ENCODE results near the gene ZZZ3. TPM values are rescaled to one million over a fixed set of nuclear protein-coding genes. Genes with fewer than 3 reads are reported as not detected.

Gene ZZZ3
- total RNA-seq, 4 donors from 2014 or later, result 26.8 to 45.8 (median 37.3) TPM

- H3K4me1 ChIP-seq, result no peaks in the 10 kb centered on the region
- ATAC-seq (no peak), DNase-seq (no peak)
- no peaks in the 10 kb centered on the region for H3K27me3 ChIP-seq
- intact Hi-C loops (cut with DNase I; ENCODE audit: low total_unique reads), result no loop called here
- H3K4me3 ChIP-seq, result no peak overlapping the region
- TF ChIP-seq POLR2A (IDR thresholded peaks at IDR 0.05) (no peak), CTCF (IDR thresholded peaks at IDR 0.05 in 4 of 5, conservative IDR thresholded peaks at IDR 0.05 in 1 of 5) (no peak)
- in situ Hi-C loops (cut with MboI; ENCODE audit: low sequenced_read_pairs in 4 of 4), result no loop called here
- no peak overlapping the region for H3K27ac ChIP-seq
- no peaks in the 10 kb centered on the region for H3K9me3 ChIP-seq
- peaks cover 0 to 57% of the 10 kb centered on the region in 2 donors for H3K36me3 ChIP-seq
Observed at GRCh38 chr1:77697441-77697840, 15.0 kb upstream of the ZZZ3 start.

GRCh38 chr1:77688939-77689338, 6.5 kb upstream of the ZZZ3 start:
- no peak for DNase-seq
- H3K4me1 ChIP-seq, result peaks cover 5 to 11% of the 10 kb centered on the region in 2 donors
- H3K36me3 ChIP-seq, result peaks cover 0 to 21% of the 10 kb centered on the region in 2 donors
- in situ Hi-C loops (cut with MboI; ENCODE audit: low sequenced_read_pairs in 4 of 4) (no loop called here), intact Hi-C loops (cut with DNase I; ENCODE audit: low total_unique reads) (loop anchor here (10.0 kb wide), 1 partner anchor 94 kb away; no protein-coding TSS in a partner anchor)
- no peak overlapping the region for H3K4me3 ChIP-seq
- H3K27ac ChIP-seq, result no peak overlapping the region
- TF ChIP-seq CTCF (IDR thresholded peaks at IDR 0.05 in 4 of 5, conservative IDR thresholded peaks at IDR 0.05 in 1 of 5) (no peak), POLR2A (IDR thresholded peaks at IDR 0.05) (no peak)
- ATAC-seq, result no peak
- H3K9me3 ChIP-seq, result no peaks in the 10 kb centered on the region
- no peaks in the 10 kb centered on the region for H3K27me3 ChIP-seq

GRCh38 chr1:77687519-77687906, 5.1 kb upstream of the ZZZ3 start:
- DNase-seq, result peak in 1 of 2 donors; percentile 15
- peaks cover 7 to 14% of the 10 kb centered on the region in 2 donors for H3K4me1 ChIP-seq
- H3K4me3 ChIP-seq, result peak overlapping the region in 1 of 4 donors; percentile 8
- H3K27ac ChIP-seq, result no peak overlapping the region
- no peaks in the 10 kb centered on the region for H3K9me3 ChIP-seq
- ATAC-seq, result no peak
- H3K27me3 ChIP-seq, result no peaks in the 10 kb centered on the region
- intact Hi-C loops (cut with DNase I; ENCODE audit: low total_unique reads), result loop anchor here (10.0 kb wide), 1 partner anchor 93 kb away; no protein-coding TSS in a partner anchor
- no peak for TF ChIP-seq CTCF (IDR thresholded peaks at IDR 0.05 in 4 of 5, conservative IDR thresholded peaks at IDR 0.05 in 1 of 5)
- TF ChIP-seq POLR2A (IDR thresholded peaks at IDR 0.05), result no peak
- H3K36me3 ChIP-seq, result peaks cover 0 to 13% of the 10 kb centered on the region in 2 donors
- in situ Hi-C loops (cut with MboI; ENCODE audit: low sequenced_read_pairs in 4 of 4), result no loop called here

- intact Hi-C loops (cut with DNase I; ENCODE audit: low total_unique reads), result loop anchor here (10.0 kb wide), 1 partner anchor 92 kb away; no protein-coding TSS in a partner anchor
- no peak overlapping the region for H3K4me3 ChIP-seq
- ATAC-seq, result no peak
Observed at GRCh38 chr1:77686796-77687518, 4.5 kb upstream of the ZZZ3 start.

More at GRCh38 chr1:77686796-77687518, 4.5 kb upstream of the ZZZ3 start:
- Histone ChIP-seq H3K36me3 (peaks cover 0 to 9% of the 10 kb centered on the region in 2 donors), H3K4me1 (peaks cover 7 to 14% of the 10 kb centered on the region in 2 donors), H3K27ac (no peak overlapping the region), H3K27me3 (no peaks in the 10 kb centered on the region), H3K9me3 (no peaks in the 10 kb centered on the region)
- in situ Hi-C loops (cut with MboI; ENCODE audit: low sequenced_read_pairs in 4 of 4), result no loop called here
- no peak for TF ChIP-seq CTCF (IDR thresholded peaks at IDR 0.05 in 4 of 5, conservative IDR thresholded peaks at IDR 0.05 in 1 of 5)
- no peak for TF ChIP-seq POLR2A (IDR thresholded peaks at IDR 0.05)
- no peak for DNase-seq
